DMS114 treated with DMSO at 0.1 percent for 48 hours (cell line): Measurements from ENCODE around the gene PSENEN.
A peak's percentile ranks its signal among the peaks of the same experiment; 100 is the strongest.
"Not testable (repeated sequence)": the region's sequence is repeated elsewhere in the genome, so short reads cannot be mapped to it uniquely, and the experiment has no call there.

ENCODE experiments used
- DNase-seq: peaks from one replicate; lab custom pipeline; 2025; ENCODE audit not compliant: unreplicated experiment; lab: John Stamatoyannopoulos, UW

Gene PSENEN

GRCh38 chr19:35768082-35768421 is 22.6 kb downstream of the PSENEN start:
- no peak for DNase-seq

GRCh38 chr19:35772362-35772761 is 26.9 kb downstream of the PSENEN start:
- DNase-seq, result not testable (repeated sequence)

GRCh38 chr19:35773020-35773806 is 27.8 kb downstream of the PSENEN start:
- DNase-seq, result no peak

GRCh38 chr19:35774274-35775045 is 29.0 kb downstream of the PSENEN start:
- no peak for DNase-seq

GRCh38 chr19:35775046-35775297 is 29.5 kb downstream of the PSENEN start:
- no peak for DNase-seq

- DNase-seq, result peak; percentile 96
Observed at GRCh38 chr19:35775298-35776101, 30.0 kb downstream of the PSENEN start, which contains the start of gene ARHGAP33. Gene ARHGAP33, plus strand, starts transcription at chr19:35775564. Its CDS starts 95 bp downstream, at chr19:35775659.

GRCh38 chr19:35776102-35776788 is 30.8 kb downstream of the PSENEN start:
- no peak for DNase-seq

- no peak for DNase-seq
Observed at GRCh38 chr19:35777086-35777841, 31.8 kb downstream of the PSENEN start.

GRCh38 chr19:35777961-35778360 is 32.5 kb downstream of the PSENEN start:
- no peak for DNase-seq

- DNase-seq, result no peak
Observed at GRCh38 chr19:35779033-35779432, 33.6 kb downstream of the PSENEN start.

GRCh38 chr19:35780058-35780457 is 34.6 kb downstream of the PSENEN start:
- DNase-seq, result no peak

GRCh38 chr19:35780717-35781116 is 35.3 kb downstream of the PSENEN start:
- DNase-seq, result no peak

- no peak for DNase-seq
Observed at GRCh38 chr19:35781650-35782049, 36.2 kb downstream of the PSENEN start.

- DNase-seq, result no peak
Observed at GRCh38 chr19:35782589-35782988, 37.1 kb downstream of the PSENEN start.

GRCh38 chr19:35783469-35784434 is 38.3 kb downstream of the PSENEN start:
- no peak for DNase-seq

GRCh38 chr19:35784503-35785338 is 39.3 kb downstream of the PSENEN start:
- no peak for DNase-seq

- DNase-seq, result no peak
Observed at GRCh38 chr19:35785339-35785627, 39.8 kb downstream of the PSENEN start.

GRCh38 chr19:35786299-35787160 is 41.1 kb downstream of the PSENEN start:
- no peak for DNase-seq
